Cardiac fibroblast (primary cell): ENCODE data around the gene OR2W1.
A peak's percentile ranks its signal among the peaks of the same experiment; 100 is the strongest.

Source experiments
- DNase-seq, 2 donors: peaks; one replicate each; pipeline versions ENCODE4 v3.0.0 to v3.0.0-alpha.2; 2010; ENCODE audit warnings: low read depth in 2 of 2
- H3K4me3 ChIP-seq, 2 donors: replicated peaks in 1 of 2; 1 replicate in 1 of 2; 2 replicates in 1 of 2; pipeline ENCODE4 v1.5.1; 2011; ENCODE audit warnings: low read depth in 2 of 2, low read length in 2 of 2, mild to moderate bottlenecking in 2 of 2, moderate library complexity in 1 of 2
- CTCF ChIP-seq: IDR thresholded peaks from one replicate; pipeline ENCODE4 v1.5.1; 2011; ENCODE audit warnings: low read depth, mild to moderate bottlenecking, low read length, inconsistent platforms

Gene OR2W1

GRCh38 chr6:29008089-29008488, 36.9 kb downstream of the OR2W1 start:
- TF ChIP-seq CTCF = no peak
- H3K4me3 ChIP-seq = no peak overlapping the region
- DNase-seq = no peak

- no peak for TF ChIP-seq CTCF
- peak within 1 kb of the TSS; percentile 59 for H3K4me3 ChIP-seq
- DNase-seq = peak; percentile 77 to 80
These were observed 39.6 kb downstream of the OR2W1 start, which contains the start of gene ZNF311 for GRCh38 chr6:29005183-29005885. Gene ZNF311, minus strand, starts transcription at chr6:29005315. Its CDS starts 1,361 bp downstream, at chr6:29003954.

- no peak for TF ChIP-seq CTCF
- DNase-seq = no peak
- no peak overlapping the region for H3K4me3 ChIP-seq
These were observed 48.0 kb downstream of the OR2W1 start for GRCh38 chr6:28996844-28997510.

- H3K4me3 ChIP-seq = no peak overlapping the region
- TF ChIP-seq CTCF = no peak
- no peak for DNase-seq
These were observed 49.8 kb downstream of the OR2W1 start for GRCh38 chr6:28995093-28995650.
